GM12873 (cell line): Measurements from ENCODE around the gene PLPP7.

Experiments
- CTCF ChIP-seq: IDR thresholded peaks from 2 replicates; pipeline ENCODE4 v1.5.1; 2012; ENCODE audit warnings: low read depth, mild to moderate bottlenecking, moderate library complexity, low read length, control low read depth; ENCODE audit not compliant: insufficient read depth; ENCODE audit errors: missing control alignments

Gene PLPP7

GRCh38 chr9:131298816-131299215 is 9.3 kb downstream of the PLPP7 start:
- no peak for TF ChIP-seq CTCF

- no peak for TF ChIP-seq CTCF
Measured at GRCh38 chr9:131299346-131299960, 9.9 kb downstream of the PLPP7 start.

GRCh38 chr9:131299961-131300347 is 10.4 kb downstream of the PLPP7 start:
- TF ChIP-seq CTCF, result no peak

DNA sequence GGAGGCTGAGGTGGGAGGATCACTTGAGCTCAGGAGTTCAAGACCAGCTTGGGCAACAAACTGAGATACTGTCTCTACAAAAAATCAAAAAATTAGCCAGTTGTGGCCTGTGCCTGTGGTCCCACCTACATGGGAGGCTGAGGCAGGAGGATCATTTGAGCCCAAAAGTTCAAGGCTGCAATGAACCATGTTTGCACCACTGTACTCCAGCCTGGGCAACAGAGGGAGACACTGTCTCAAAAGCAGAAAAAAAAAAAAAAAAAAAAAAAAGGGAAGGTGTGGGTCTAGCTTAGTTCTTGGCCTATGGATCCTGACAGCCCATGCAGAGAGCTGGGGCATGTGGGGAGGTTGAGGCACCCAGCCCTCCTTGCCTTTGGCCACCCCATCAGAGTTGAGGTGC is 10.9 kb downstream of the PLPP7 start:
- no peak for TF ChIP-seq CTCF

DNA sequence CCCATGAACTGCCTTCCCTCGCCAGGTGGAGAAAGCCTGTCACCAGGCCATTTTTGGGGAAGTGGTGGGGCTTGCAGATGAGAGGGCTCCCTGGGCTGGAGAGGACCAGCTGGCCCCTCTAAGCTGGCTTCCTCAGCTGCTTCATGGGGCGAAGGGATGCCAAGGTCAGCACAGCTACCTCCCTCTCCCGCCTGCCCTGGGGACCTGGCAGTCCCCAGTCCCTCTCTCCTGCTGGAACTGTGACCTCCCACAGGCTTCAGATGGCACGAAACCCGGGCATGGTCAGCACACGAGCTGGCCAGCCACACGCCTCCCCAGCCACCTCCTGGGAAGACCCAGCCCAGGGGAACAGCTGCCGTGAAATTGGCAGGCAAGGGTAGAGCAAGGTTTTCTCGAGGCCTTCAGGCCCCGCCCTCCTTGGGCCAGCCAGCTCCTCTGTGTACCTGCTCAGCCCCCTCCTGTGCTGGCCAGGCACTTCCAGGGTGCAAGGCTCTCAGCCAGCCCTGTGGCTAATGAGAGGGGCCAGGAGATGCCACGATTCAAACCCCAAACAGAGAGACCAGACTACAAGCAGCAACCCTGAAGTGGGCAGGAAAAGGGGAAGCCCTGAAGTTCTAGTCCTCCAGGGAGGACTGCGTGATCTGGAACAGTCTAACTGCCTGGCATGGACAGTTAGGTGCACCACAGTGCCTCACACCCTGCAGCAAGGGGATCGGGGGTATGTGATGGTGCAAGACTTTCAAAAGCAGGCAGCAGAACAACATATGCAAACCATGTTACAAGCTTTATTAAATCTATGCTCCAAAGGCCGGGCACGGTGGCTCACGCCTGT is 12.9 kb downstream of the PLPP7 start:
- TF ChIP-seq CTCF, result no peak

GRCh38 chr9:131303381-131304321 is 14.1 kb downstream of the PLPP7 start:
- no peak for TF ChIP-seq CTCF
